Neural cell (in vitro differentiated cells): Measurements from ENCODE around the gene GIPC2. TPM values are rescaled to one million over a fixed set of nuclear protein-coding genes. Genes with fewer than 3 reads are reported as not detected.

Experiments used
- H2AFZ ChIP-seq: fragments of 200-600, 300-800 bp; sonication (generic), shearing (Covaris generic); 2 replicates; pipeline ENCODE4 v1.6.0; 2014; ENCODE audit warnings: low read depth, mild to moderate bottlenecking, antibody characterized with exemption, low read length, moderate library complexity
- H3F3A ChIP-seq: fragments of 200-600 bp; shearing (Covaris generic); 2 replicates; pipeline ENCODE4 v1.6.1; 2016; ENCODE audit warnings: mild to moderate bottlenecking, moderate library complexity, mixed read lengths, antibody characterized with exemption, low read length; ENCODE audit not compliant: insufficient read depth, poor library complexity, severe bottlenecking
- H3K27ac ChIP-seq: fragments of 200-600, 300-800 bp; sonication (generic), shearing (Covaris generic); 2 replicates; pipeline ENCODE4 v1.5.1; 2014; ENCODE audit warnings: mild to moderate bottlenecking, low read length, moderate library complexity
- H3K27me3 ChIP-seq: fragments of 300-800, 200-600 bp; sonication (generic), shearing (Covaris generic); 2 replicates; pipeline ENCODE4 v1.6.0; 2014; ENCODE audit warnings: mild to moderate bottlenecking, low read depth, low read length, moderate library complexity; ENCODE audit not compliant: insufficient read depth
- H3K36me3 ChIP-seq: fragments of 300-800, 200-600 bp; sonication (generic), shearing (Covaris generic); 2 replicates; pipeline ENCODE4 v1.5.1; 2014; ENCODE audit warnings: mild to moderate bottlenecking, antibody characterized with exemption, low read length, moderate library complexity; ENCODE audit not compliant: insufficient read depth
- H3K4me2 ChIP-seq: fragments of 300-800, 200-600 bp; sonication (generic), shearing (Covaris generic); 2 replicates; pipeline ENCODE4 v1.6.0; 2014; ENCODE audit warnings: mild to moderate bottlenecking, low read length
- H3K4me3 ChIP-seq: fragments of 300-800, 200-600 bp; sonication (generic), shearing (Covaris generic); 2 replicates; pipeline ENCODE4 v1.5.1; 2014; ENCODE audit warnings: mild to moderate bottlenecking, low read length, moderate library complexity
- H3K79me2 ChIP-seq: fragments of 200-600 bp; shearing (Covaris generic); replicated peaks from 2 replicates; pipeline ENCODE4 v1.6.0; 2014; ENCODE audit warnings: mild to moderate bottlenecking, low read length, moderate library complexity; ENCODE audit not compliant: insufficient read depth
- H3K9ac ChIP-seq: fragments of 300-800, 200-600 bp; sonication (generic), shearing (Covaris generic); 2 replicates; pipeline ENCODE4 v1.6.1; 2016; ENCODE audit warnings: mild to moderate bottlenecking, low read length, mixed read lengths
- H3K9me2 ChIP-seq: fragments of 200-600 bp; shearing (Covaris generic); 2 replicates; pipeline ENCODE4 v1.6.1; 2016; ENCODE audit warnings: mild to moderate bottlenecking, low read length, mixed read lengths; ENCODE audit not compliant: insufficient read depth
- H3K9me3 ChIP-seq: fragments of 200-600, 300-800 bp; sonication (generic), shearing (Covaris generic); 2 replicates; pipeline ENCODE4 v1.6.1; 2016; ENCODE audit warnings: mild to moderate bottlenecking, mixed run types, low read length, moderate library complexity, mixed read lengths
- H4K20me1 ChIP-seq: fragments of 200-600 bp; shearing (Covaris generic); 2 replicates; pipeline ENCODE4 v1.6.1; 2016; ENCODE audit warnings: mild to moderate bottlenecking, mixed run types; ENCODE audit not compliant: insufficient read depth
- CTCF ChIP-seq: fragments of 450-650 bp; IDR thresholded peaks from 2 replicates; pipeline ENCODE4 v1.5.1; 2014; ENCODE audit warnings: antibody characterized with exemption, mild to moderate bottlenecking, moderate library complexity; ENCODE audit not compliant: poor library complexity, severe bottlenecking
- EP300 ChIP-seq: fragments of 450-650 bp; conservative IDR thresholded peaks from 2 replicates; pipeline ENCODE4 v1.6.1; 2014; ENCODE audit warnings: antibody characterized with exemption, mild to moderate bottlenecking, moderate library complexity; ENCODE audit not compliant: poor library complexity, severe bottlenecking
- EZH2 ChIP-seq: fragments of 200-600, 300-800 bp; shearing (Covaris generic), sonication (generic); IDR thresholded peaks from 2 replicates; pipeline ENCODE4 v1.6.1; 2014; ENCODE audit warnings: antibody characterized with exemption, low read length, borderline replicate concordance, mild to moderate bottlenecking; ENCODE audit not compliant: insufficient read depth, poor library complexity, severe bottlenecking
- MXI1 ChIP-seq: fragments of 450-650 bp; conservative IDR thresholded peaks from 2 replicates; pipeline ENCODE4 v1.6.1; 2014; ENCODE audit warnings: antibody characterized with exemption, mild to moderate bottlenecking; ENCODE audit not compliant: poor library complexity, severe bottlenecking
- POLR2AphosphoS5 ChIP-seq: IDR thresholded peaks from 2 replicates; pipeline ENCODE4 v1.6.1; 2012
- RAD21 ChIP-seq: fragments of 450-650 bp; conservative IDR thresholded peaks from 2 replicates; pipeline ENCODE4 v1.6.1; 2014; ENCODE audit warnings: antibody characterized with exemption, mild to moderate bottlenecking, moderate library complexity
- REST ChIP-seq: IDR thresholded peaks from 2 replicates; pipeline ENCODE4 v1.6.1; 2012; ENCODE audit warnings: borderline replicate concordance
- SMC3 ChIP-seq: fragments of 450-650 bp; conservative IDR thresholded peaks from 2 replicates; pipeline ENCODE4 v1.6.1; 2014; ENCODE audit warnings: antibody characterized with exemption, mild to moderate bottlenecking, moderate library complexity; ENCODE audit not compliant: poor library complexity
- TAF1 ChIP-seq: IDR thresholded peaks from 2 replicates; pipeline ENCODE4 v1.6.1; 2012; ENCODE audit warnings: low read depth
- polyA plus RNA-seq: library from polyadenylated mRNA; depleted of rRNA; stranded (reverse); fragments of >200 nt; gene quantifications from 2 replicates; pipeline ENCODE4 v1.2.3, GENCODE V29; 2014

GIPC2 gene
- polyA plus RNA-seq, 1 donor from 2014 or later = 1.3 TPM

GRCh38 chr1:78035121-78035520 is 10.6 kb upstream of the GIPC2 start:
- H3F3A ChIP-seq = no peaks in the 10 kb centered on the region
- H3K4me3 ChIP-seq = no peak overlapping the region
- no peaks in the 10 kb centered on the region for H3K36me3 ChIP-seq
- no peak overlapping the region for H3K27ac ChIP-seq
- TF ChIP-seq TAF1 = no peak
- no peak for TF ChIP-seq POLR2AphosphoS5
- TF ChIP-seq REST = no peak
- TF ChIP-seq EZH2 = no peak
- TF ChIP-seq EP300 = no peak
- TF ChIP-seq SMC3 = no peak
- TF ChIP-seq MXI1 = no peak
- TF ChIP-seq CTCF = no peak
- TF ChIP-seq RAD21 = no peak
- no peaks in the 10 kb centered on the region for H3K9me2 ChIP-seq
- no peaks in the 10 kb centered on the region for H4K20me1 ChIP-seq
- no peaks in the 10 kb centered on the region for H3K9me3 ChIP-seq
- no peak overlapping the region for H3K9ac ChIP-seq
- H3K27me3 ChIP-seq = no peaks in the 10 kb centered on the region
- H2AFZ ChIP-seq = no peak overlapping the region
- no peak overlapping the region for H3K4me2 ChIP-seq
- H3K79me2 ChIP-seq = no peaks in the 10 kb centered on the region

- H3K9me3 ChIP-seq = no peaks in the 10 kb centered on the region
- no peak overlapping the region for H3K9ac ChIP-seq
- H2AFZ ChIP-seq = no peak overlapping the region
- no peaks in the 10 kb centered on the region for H3K27me3 ChIP-seq
- no peak overlapping the region for H3K27ac ChIP-seq
- H3K9me2 ChIP-seq = no peaks in the 10 kb centered on the region
- no peak overlapping the region for H3K4me2 ChIP-seq
- TF ChIP-seq MXI1 = no peak
- TF ChIP-seq RAD21 = no peak
- TF ChIP-seq TAF1 = no peak
- no peaks in the 10 kb centered on the region for H3K79me2 ChIP-seq
- H3K4me3 ChIP-seq = no peak overlapping the region
- no peaks in the 10 kb centered on the region for H3K36me3 ChIP-seq
- H3F3A ChIP-seq = no peaks in the 10 kb centered on the region
- no peaks in the 10 kb centered on the region for H4K20me1 ChIP-seq
Observed at GRCh38 chr1:78036450-78036849, 9.3 kb upstream of the GIPC2 start.

GRCh38 chr1:78038071-78038470 is 7.7 kb upstream of the GIPC2 start:
- H3K4me2 ChIP-seq = no peak overlapping the region
- H3K9me3 ChIP-seq = no peaks in the 10 kb centered on the region
- H3K9me2 ChIP-seq = no peaks in the 10 kb centered on the region
- H3K27ac ChIP-seq = no peak overlapping the region
- no peaks in the 10 kb centered on the region for H3K27me3 ChIP-seq
- no peak overlapping the region for H3K9ac ChIP-seq
- no peaks in the 10 kb centered on the region for H3F3A ChIP-seq
- TF ChIP-seq EZH2 = no peak
- TF ChIP-seq RAD21 = no peak
- TF ChIP-seq MXI1 = no peak
- TF ChIP-seq POLR2AphosphoS5 = no peak
- no peak for TF ChIP-seq EP300
- TF ChIP-seq TAF1 = no peak
- no peak for TF ChIP-seq SMC3
- no peak for TF ChIP-seq REST
- no peak for TF ChIP-seq CTCF
- H3K36me3 ChIP-seq = no peaks in the 10 kb centered on the region
- no peak overlapping the region for H2AFZ ChIP-seq
- no peaks in the 10 kb centered on the region for H3K79me2 ChIP-seq
- H4K20me1 ChIP-seq = no peaks in the 10 kb centered on the region
- H3K4me3 ChIP-seq = no peak overlapping the region
